SK-N-SH treated with all-trans-retinoic acid at 6 μM for 48 hours (cell line): ENCODE data around the gene TRIM31.

Source experiments
- CSDC2 ChIP-seq: fragments of 250-450 bp; sonication (Bioruptor Pico); IDR thresholded peaks from 2 replicates; pipeline ENCODE4 v1.5.0; 2020; ENCODE audit warnings: mild to moderate bottlenecking, moderate library complexity
- GLIS3 ChIP-seq: fragments of 250-450 bp; sonication (Bioruptor Pico); IDR thresholded peaks from 2 replicates; pipeline ENCODE4 v1.5.0; 2020; ENCODE audit warnings: mild to moderate bottlenecking, moderate library complexity
- PATZ1 ChIP-seq: fragments of 250-450 bp; sonication (Bioruptor Pico); IDR thresholded peaks from 2 replicates; pipeline ENCODE4 v1.8.0; 2020; ENCODE audit warnings: mild to moderate bottlenecking, moderate library complexity, borderline replicate concordance
- TSHZ2 ChIP-seq: fragments of 250-450 bp; sonication (Bioruptor Pico); IDR thresholded peaks from 2 replicates; pipeline ENCODE4 v1.5.0; 2020; ENCODE audit warnings: mild to moderate bottlenecking, moderate library complexity

- TF ChIP-seq CSDC2 (no peak), GLIS3 (no peak), PATZ1 (no peak), TSHZ2 (no peak)
Measured at GRCh38 chr6:30152910-30153610, 40.2 kb upstream of the TRIM31 start.
